AG04450 (cell line): ENCODE measurements around the gene EHMT1. TPM values are rescaled to one million over a fixed set of nuclear protein-coding genes. Genes with fewer than 3 reads are reported as not detected.

ENCODE experiments used
- CTCF ChIA-PET: fragments of 300-600, 350-600 bp; formaldehyde crosslinking; extraction: SDS; loops from one replicate; lab custom pipeline; 2022; ENCODE audit warnings: antibody characterized with exemption, inconsistent platforms; lab: Charles Lee
- POLR2A ChIA-PET: fragments of 350-600 bp; formaldehyde crosslinking; extraction: SDS; loops from one replicate; lab custom pipeline; 2021; ENCODE audit warnings: antibody characterized with exemption, inconsistent platforms; lab: Yijun Ruan, JAX
- DNase-seq: peaks from one replicate; pipeline ENCODE4 v3.0.0-alpha.2; 2011; ENCODE audit warnings: low read depth, low spot score
- H3K27ac ChIP-seq: one replicate; pipeline ENCODE4 v1.5.1; 2012; ENCODE audit warnings: low read depth, low read length, control low read depth
- H3K27me3 ChIP-seq: one replicate; pipeline ENCODE4 v1.6.0; 2012; ENCODE audit warnings: low read length; ENCODE audit not compliant: control insufficient read depth, insufficient read depth
- H3K4me3 ChIP-seq: 2 replicates; pipeline ENCODE4 v1.5.1; 2011; ENCODE audit warnings: mild to moderate bottlenecking, low read depth, low read length, control low read depth
- H3K9me3 ChIP-seq: 2 replicates; pipeline ENCODE4 v1.5.1; 2012; ENCODE audit warnings: low read length; ENCODE audit not compliant: control insufficient read depth, insufficient read depth
- polyA plus RNA-seq: library from polyadenylated mRNA; depleted of rRNA; stranded (reverse); fragments of >200 nt; gene quantifications from 2 replicates; pipeline ENCODE4 v1.2.3, GENCODE V29; 2011
- TF ChIP-seq, protein P1 (sequence below): IDR thresholded peaks from 2 replicates; pipeline ENCODE4 v1.5.1; 2011; ENCODE audit warnings: low read depth, low read length, control low read depth, inconsistent platforms

EHMT1 gene
- polyA plus RNA-seq, 1 experiment = 26.1 TPM

DNA sequence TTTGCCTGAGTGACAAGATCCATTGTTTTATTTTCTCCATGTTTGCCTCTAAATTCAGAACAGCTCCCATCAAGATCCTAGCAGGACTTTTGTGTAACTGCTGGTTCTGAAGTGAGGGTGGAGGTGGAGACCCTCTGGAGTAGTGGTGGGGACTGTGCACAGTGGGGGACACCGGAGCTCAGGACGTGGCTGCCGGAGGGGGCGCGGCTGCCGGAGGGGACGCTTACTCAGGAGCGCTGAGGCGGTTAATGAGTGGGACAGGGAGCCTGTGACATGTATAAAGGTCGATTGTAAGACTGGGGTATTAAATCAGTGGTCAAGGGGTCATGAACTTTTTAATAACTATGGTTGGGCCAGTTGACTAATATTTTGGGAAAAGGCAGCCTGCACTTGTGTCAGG, 131.8 kb downstream of the EHMT1 start:
- CTCF ChIA-PET = no interaction called here
- TF ChIP-seq, protein P1, sequence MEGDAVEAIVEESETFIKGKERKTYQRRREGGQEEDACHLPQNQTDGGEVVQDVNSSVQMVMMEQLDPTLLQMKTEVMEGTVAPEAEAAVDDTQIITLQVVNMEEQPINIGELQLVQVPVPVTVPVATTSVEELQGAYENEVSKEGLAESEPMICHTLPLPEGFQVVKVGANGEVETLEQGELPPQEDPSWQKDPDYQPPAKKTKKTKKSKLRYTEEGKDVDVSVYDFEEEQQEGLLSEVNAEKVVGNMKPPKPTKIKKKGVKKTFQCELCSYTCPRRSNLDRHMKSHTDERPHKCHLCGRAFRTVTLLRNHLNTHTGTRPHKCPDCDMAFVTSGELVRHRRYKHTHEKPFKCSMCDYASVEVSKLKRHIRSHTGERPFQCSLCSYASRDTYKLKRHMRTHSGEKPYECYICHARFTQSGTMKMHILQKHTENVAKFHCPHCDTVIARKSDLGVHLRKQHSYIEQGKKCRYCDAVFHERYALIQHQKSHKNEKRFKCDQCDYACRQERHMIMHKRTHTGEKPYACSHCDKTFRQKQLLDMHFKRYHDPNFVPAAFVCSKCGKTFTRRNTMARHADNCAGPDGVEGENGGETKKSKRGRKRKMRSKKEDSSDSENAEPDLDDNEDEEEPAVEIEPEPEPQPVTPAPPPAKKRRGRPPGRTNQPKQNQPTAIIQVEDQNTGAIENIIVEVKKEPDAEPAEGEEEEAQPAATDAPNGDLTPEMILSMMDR = no peak

DNA sequence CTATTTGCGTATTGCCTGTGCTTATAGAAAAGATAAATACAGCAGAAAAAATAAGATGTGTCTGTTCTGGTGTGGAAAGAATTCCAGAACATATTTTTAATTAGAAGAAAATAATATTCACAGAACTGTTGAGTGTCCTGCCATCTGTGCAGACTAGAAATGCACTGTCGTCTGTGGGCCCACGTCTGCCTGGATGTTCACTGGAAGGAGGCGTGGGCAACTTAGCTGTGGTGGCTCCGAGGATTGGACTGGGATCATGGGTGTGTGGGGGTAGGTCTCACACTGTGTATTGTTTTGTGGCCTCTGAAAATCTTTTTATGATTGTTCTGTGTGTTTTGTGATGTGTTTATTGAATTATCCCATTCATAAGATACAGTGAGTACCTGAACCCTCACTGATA, 132.8 kb downstream of the EHMT1 start:
- Histone ChIP-seq H3K4me3 (no peak overlapping the region), H3K27ac (no peak overlapping the region), H3K9me3 (peaks cover 18% of the 10 kb centered on the region), H3K27me3 (no peaks in the 10 kb centered on the region)
- DNase-seq = no peak
- ChIA-PET POLR2A (no interaction called here), CTCF (no interaction called here)
- TF ChIP-seq, protein P1 = no peak

More for the DNA sequence above, 131.8 kb downstream of the EHMT1 start:
- Histone ChIP-seq H3K27me3 (no peaks in the 10 kb centered on the region), H3K27ac (peak overlapping the region; percentile 12), H3K9me3 (peaks cover 18% of the 10 kb centered on the region), H3K4me3 (no peak overlapping the region)
- DNase-seq = no peak
- POLR2A ChIA-PET = no interaction called here

DNA sequence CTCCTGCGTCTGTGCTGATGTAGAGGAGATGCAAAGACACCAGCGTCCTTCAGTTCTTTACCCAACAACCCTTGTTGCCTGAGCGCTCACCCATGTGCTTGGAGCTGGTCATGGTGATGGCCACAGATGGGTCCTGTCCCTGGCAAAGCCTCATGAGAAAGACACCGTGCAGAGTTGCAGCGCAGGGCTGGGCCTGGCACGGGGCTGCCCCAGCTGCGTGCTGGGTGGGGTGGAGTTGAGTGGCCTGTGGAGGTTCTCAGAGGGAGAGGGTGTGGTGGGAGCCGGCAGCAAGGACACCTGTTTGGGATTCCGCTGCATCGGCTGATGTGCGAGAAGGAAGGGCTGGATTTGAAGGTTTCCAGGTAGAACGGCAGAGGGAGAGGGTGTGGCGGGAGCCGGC, 133.6 kb downstream of the EHMT1 start:
- CTCF ChIA-PET = no interaction called here
- DNase-seq = no peak
- TF ChIP-seq, protein P1 = no peak

DNA sequence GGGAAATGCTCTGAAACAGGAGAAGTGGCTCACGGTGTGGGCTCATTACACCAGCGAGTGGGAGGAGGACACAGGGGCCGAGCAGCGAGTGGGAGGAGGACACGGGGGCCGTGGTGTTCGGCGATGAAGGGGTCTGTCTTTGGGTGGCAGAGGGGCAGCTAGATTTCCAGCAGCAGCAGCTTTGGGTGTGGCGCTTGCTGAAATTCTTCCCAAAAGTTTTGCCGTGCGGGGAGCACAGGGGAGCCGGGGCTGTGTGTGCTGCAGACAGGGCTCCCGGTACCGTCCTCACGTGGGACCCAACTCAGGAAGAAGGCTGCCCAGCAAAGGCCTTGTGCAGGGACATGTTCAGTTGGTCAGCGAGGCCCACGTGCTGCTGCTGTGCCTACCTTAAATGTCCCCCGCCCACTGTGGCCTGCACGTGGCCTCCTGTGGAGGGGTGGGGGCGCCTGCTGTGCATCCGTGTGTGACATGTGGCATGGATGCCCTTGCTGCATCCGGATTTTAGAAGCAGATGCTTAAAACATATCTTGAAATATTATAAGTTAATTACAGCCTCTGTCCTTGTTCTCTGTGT, 134.5 kb downstream of the EHMT1 start:
- TF ChIP-seq, protein P1 = no peak
- ChIA-PET CTCF (no interaction called here), POLR2A (no interaction called here)
- no peak for DNase-seq
- no peak overlapping the region for H3K27ac ChIP-seq
- H3K4me3 ChIP-seq = no peak overlapping the region
- H3K27me3 ChIP-seq = no peaks in the 10 kb centered on the region
- H3K9me3 ChIP-seq = peaks cover 18% of the 10 kb centered on the region

More for the DNA sequence above, 133.6 kb downstream of the EHMT1 start:
- peaks cover 18% of the 10 kb centered on the region for H3K9me3 ChIP-seq
- no peak overlapping the region for H3K27ac ChIP-seq
- no peaks in the 10 kb centered on the region for H3K27me3 ChIP-seq
- no peak overlapping the region for H3K4me3 ChIP-seq
- POLR2A ChIA-PET = no interaction called here

DNA sequence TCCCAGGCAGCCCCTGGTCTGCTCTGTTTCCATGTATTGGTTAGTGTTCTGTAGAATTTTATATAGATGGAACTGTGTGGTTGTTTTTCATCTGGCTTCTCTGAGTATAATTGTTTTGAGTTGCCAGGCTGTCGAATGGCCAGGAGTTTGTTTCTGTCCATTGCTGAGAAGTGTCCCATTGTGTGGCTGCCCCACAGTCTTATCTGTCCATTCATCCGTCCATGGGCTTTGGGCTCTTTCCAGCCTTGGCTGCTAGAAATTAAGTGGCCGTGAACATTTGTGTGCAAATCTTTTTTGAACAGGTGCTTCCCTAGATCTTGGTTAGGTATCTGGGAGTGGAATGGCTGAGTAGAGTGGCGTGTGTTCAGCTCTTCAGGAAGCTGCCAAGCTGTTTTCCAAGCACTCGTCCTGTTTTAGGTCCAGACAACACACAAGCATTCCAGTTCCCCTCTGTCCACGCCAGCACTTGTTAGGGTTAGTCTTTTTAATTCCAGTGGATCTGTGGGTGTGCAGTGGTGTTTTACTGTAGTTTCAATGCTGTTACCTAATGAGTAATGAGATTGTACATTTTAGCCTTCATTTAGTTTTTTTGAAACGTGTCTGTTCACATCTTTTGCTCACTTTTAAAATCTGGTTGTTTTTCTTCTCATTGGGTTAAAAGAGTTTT, 136.6 kb downstream of the EHMT1 start:
- no peak overlapping the region for H3K4me3 ChIP-seq
- CTCF ChIA-PET = no interaction called here
- peaks cover 18% of the 10 kb centered on the region for H3K9me3 ChIP-seq
- H3K27ac ChIP-seq = no peak overlapping the region
- H3K27me3 ChIP-seq = no peaks in the 10 kb centered on the region
- no peak for DNase-seq
- TF ChIP-seq, protein P1 = no peak
- POLR2A ChIA-PET = no interaction called here
